D721Med (cell line): ENCODE measurements around the gene ACBD6.

Experiments used
- DNase-seq: peaks from one replicate; pipeline ENCODE4 v3.0.0; 2011; ENCODE audit warnings: low spot score; ENCODE audit not compliant: insufficient read length
- FAIRE-seq: peaks from 2 replicates; lab custom pipeline; 2011; peaks lifted over from hg19 to GRCh38; lab: Jason Lieb, UNC
- TF ChIP-seq, protein P1 (sequence below): IDR thresholded peaks from 2 replicates; pipeline ENCODE4 v1.5.1; 2012; ENCODE audit warnings: mild to moderate bottlenecking, control low read depth; ENCODE audit not compliant: insufficient read depth; ENCODE audit errors: missing control alignments

The ACBD6 gene

DNA sequence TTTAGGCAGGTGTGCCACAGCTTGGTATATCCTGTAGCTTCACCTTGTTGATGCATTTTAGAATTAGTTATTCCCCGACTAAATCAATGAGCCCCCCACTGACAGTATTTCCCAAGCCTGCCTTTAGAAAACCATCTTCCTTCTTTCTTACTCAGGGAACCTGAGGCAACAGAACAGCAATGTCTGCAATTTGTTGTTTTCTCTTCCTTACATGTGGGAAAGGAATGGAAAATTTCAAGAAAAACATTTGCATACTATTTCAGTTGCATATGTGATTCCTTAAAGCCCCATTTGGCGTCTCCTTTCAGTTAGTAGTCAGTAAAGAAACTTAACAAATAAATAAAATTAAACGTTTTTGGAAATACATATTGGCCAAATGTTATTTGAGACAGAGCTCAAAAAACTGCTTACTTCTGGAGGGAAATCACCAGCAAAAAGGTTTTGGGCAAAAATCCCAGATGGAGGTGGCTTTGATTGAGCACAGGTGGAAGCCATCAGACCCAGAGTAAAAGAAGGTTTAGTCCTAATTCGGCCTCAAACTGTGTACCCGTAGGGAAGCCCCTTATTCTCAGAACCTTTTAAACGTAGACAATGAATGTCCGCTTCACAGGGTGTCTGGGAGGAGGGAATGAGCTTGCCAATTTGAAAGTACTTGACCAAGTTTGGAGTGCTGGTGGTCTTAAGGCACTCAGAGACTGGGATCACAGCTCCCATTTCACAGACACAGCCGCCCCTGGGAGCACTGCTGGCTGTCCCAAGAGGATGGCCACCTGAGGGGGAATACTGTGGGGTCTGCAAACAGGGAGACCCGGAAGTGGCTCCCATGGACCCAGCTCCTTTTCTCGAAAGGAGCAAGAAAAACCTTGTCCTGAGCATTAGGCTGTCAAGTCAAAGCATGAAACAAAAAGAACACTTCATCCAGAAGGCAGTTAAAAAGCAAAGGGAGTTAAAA is 263.0 kb downstream of the ACBD6 start:
- TF ChIP-seq, protein P1, sequence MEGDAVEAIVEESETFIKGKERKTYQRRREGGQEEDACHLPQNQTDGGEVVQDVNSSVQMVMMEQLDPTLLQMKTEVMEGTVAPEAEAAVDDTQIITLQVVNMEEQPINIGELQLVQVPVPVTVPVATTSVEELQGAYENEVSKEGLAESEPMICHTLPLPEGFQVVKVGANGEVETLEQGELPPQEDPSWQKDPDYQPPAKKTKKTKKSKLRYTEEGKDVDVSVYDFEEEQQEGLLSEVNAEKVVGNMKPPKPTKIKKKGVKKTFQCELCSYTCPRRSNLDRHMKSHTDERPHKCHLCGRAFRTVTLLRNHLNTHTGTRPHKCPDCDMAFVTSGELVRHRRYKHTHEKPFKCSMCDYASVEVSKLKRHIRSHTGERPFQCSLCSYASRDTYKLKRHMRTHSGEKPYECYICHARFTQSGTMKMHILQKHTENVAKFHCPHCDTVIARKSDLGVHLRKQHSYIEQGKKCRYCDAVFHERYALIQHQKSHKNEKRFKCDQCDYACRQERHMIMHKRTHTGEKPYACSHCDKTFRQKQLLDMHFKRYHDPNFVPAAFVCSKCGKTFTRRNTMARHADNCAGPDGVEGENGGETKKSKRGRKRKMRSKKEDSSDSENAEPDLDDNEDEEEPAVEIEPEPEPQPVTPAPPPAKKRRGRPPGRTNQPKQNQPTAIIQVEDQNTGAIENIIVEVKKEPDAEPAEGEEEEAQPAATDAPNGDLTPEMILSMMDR = no peak
- no peak for FAIRE-seq
- no peak for DNase-seq

GRCh38 chr1:180238675-180239074 is 263.7 kb downstream of the ACBD6 start:
- FAIRE-seq = no peak
- TF ChIP-seq, protein P1 = no peak

More at GRCh38 chr1:180238675-180239074, 263.7 kb downstream of the ACBD6 start:
- no peak for DNase-seq
